Natural killer cell (primary cell): ENCODE results near the gene EMC10. TPM values are rescaled to one million over a fixed set of nuclear protein-coding genes. Genes with fewer than 3 reads are reported as not detected.
A peak's percentile ranks its signal among the peaks of the same experiment; 100 is the strongest.

Experiments used
- ATAC-seq, 3 donors: fragments of 150-1000 bp in 2 of 3; fragments of 200-7000 bp in 1 of 3; cut with Tn5 transposase; 1 replicate in 1 of 3; 2 replicates in 2 of 3; pipeline ENCODE4 v1.10.0; 2021; ENCODE audit warnings: mild to moderate bottlenecking in 2 of 3, moderate library complexity in 2 of 3
- DNase-seq, 2 donors: peaks; one replicate each; pipeline versions ENCODE4 v3.0.0 to v3.0.0-alpha.2; 2013 to 2021; ENCODE audit warnings: mixed read lengths in 1 of 2
- H3K27ac ChIP-seq: one replicate; pipeline ENCODE4 v1.5.1; 2013; ENCODE audit warnings: mild to moderate bottlenecking, low read length
- H3K27me3 ChIP-seq: one replicate; pipeline ENCODE4 v1.6.1; 2013; ENCODE audit warnings: low read length; ENCODE audit not compliant: control insufficient read depth, insufficient read depth
- H3K36me3 ChIP-seq: one replicate; pipeline ENCODE4 v1.6.1; 2013; ENCODE audit warnings: low read length; ENCODE audit not compliant: control insufficient read depth, insufficient read depth
- H3K4me1 ChIP-seq: one replicate; pipeline ENCODE4 v1.6.1; 2013; ENCODE audit warnings: low read length; ENCODE audit not compliant: control insufficient read depth, insufficient read depth
- H3K4me3 ChIP-seq: one replicate; pipeline ENCODE4 v1.5.1; 2013; ENCODE audit warnings: low read length
- H3K9me3 ChIP-seq: one replicate; pipeline ENCODE4 v1.6.1; 2013; ENCODE audit warnings: low read length; ENCODE audit not compliant: control insufficient read depth, insufficient read depth
- H3K27ac Mint-ChIP-seq, 2 donors: one replicate each; pipeline ENCODE4 v1.8.0; 2022; ENCODE audit warnings: mild to moderate bottlenecking in 2 of 2, mixed read lengths in 2 of 2, moderate library complexity in 1 of 2
- H3K27me3 Mint-ChIP-seq, 2 donors: one replicate each; pipeline ENCODE4 v1.8.0; 2022; ENCODE audit warnings: low read depth in 2 of 2, mixed read lengths in 2 of 2
- H3K36me3 Mint-ChIP-seq: one replicate; pipeline ENCODE4 v1.8.0; 2022; ENCODE audit warnings: mixed read lengths
- H3K4me1 Mint-ChIP-seq, 2 donors: one replicate each; pipeline ENCODE4 v1.8.0; 2022; ENCODE audit warnings: mixed read lengths in 2 of 2
- H3K4me3 Mint-ChIP-seq: one replicate; pipeline ENCODE4 v1.8.0; 2022; ENCODE audit warnings: mild to moderate bottlenecking, moderate library complexity, mixed read lengths
- H3K9me3 Mint-ChIP-seq, 2 donors: one replicate each; pipeline ENCODE4 v1.8.0; 2022; ENCODE audit warnings: mixed read lengths in 2 of 2
- WGBS: methylation state at CpG from one replicate; pipeline ENCODE4 v1.1.7; 2013; ENCODE audit warnings: missing lambda C conversion rate; ENCODE audit not compliant: insufficient coverage; 5-methylcytosine and 5-hydroxymethylcytosine counted together
- intact Hi-C: fragments of 100-400 bp; cut with micrococcal nuclease; formaldehyde crosslinking; loops from one replicate; pipeline ENCODE4 v1.14.2; 2022
- total RNA-seq, 4 donors: library from RNA; stranded (reverse); fragments of 120-200 nt in 1 of 4; gene quantifications; one replicate each; pipeline versions ENCODE4 v1.2.3 to v1.2.4, GENCODE V29; 2013 to 2022
- TF ChIP-seq, protein P1 (sequence below): fragments of 200-600 bp; IDR thresholded peaks from one replicate; pipeline ENCODE4 v1.8.0; 2022; ENCODE audit warnings: antibody characterized with exemption

Gene EMC10
- total RNA-seq, 3 donors from 2014 or later (not counting 1 experiment from before 2014, with no cell fraction given) = 79.5 to 85.1 (median 80.1) TPM

GRCh38 chr19:50460161-50460765 is 16.0 kb upstream of the EMC10 start:
- TF ChIP-seq, protein P1, sequence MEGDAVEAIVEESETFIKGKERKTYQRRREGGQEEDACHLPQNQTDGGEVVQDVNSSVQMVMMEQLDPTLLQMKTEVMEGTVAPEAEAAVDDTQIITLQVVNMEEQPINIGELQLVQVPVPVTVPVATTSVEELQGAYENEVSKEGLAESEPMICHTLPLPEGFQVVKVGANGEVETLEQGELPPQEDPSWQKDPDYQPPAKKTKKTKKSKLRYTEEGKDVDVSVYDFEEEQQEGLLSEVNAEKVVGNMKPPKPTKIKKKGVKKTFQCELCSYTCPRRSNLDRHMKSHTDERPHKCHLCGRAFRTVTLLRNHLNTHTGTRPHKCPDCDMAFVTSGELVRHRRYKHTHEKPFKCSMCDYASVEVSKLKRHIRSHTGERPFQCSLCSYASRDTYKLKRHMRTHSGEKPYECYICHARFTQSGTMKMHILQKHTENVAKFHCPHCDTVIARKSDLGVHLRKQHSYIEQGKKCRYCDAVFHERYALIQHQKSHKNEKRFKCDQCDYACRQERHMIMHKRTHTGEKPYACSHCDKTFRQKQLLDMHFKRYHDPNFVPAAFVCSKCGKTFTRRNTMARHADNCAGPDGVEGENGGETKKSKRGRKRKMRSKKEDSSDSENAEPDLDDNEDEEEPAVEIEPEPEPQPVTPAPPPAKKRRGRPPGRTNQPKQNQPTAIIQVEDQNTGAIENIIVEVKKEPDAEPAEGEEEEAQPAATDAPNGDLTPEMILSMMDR = no peak
- Mint-ChIP-seq H3K4me1 (peaks cover 0 to 6% of the 10 kb centered on the region in 2 donors), H3K9me3 (no peaks in the 10 kb centered on the region), H3K36me3 (no peaks in the 10 kb centered on the region), H3K27ac (no peak overlapping the region), H3K27me3 (peaks cover 0 to 19% of the 10 kb centered on the region in 2 donors), H3K4me3 (no peak overlapping the region)
- 43% methylated on average over 13 of the region's 13 CpGs for WGBS
- no peaks in the 10 kb centered on the region for H3K9me3 ChIP-seq
- no peak for DNase-seq
- no peak for ATAC-seq
- no peak overlapping the region for H3K4me3 ChIP-seq
- no peaks in the 10 kb centered on the region for H3K36me3 ChIP-seq
- H3K27ac ChIP-seq = peak overlapping the region; percentile 49
- intact Hi-C loops = no loop called here
- no peaks in the 10 kb centered on the region for H3K27me3 ChIP-seq
- H3K4me1 ChIP-seq = peaks cover 11% of the 10 kb centered on the region

- DNase-seq (peak; percentile 53 to 80), ATAC-seq (peak; percentile 87 to 97 (median 93))
- H3K9me3 Mint-ChIP-seq = no peaks in the 10 kb centered on the region
- no peak overlapping the region for H3K27ac Mint-ChIP-seq
- Histone ChIP-seq H3K4me1 (peaks cover 11% of the 10 kb centered on the region), H3K9me3 (no peaks in the 10 kb centered on the region), H3K36me3 (no peaks in the 10 kb centered on the region), H3K4me3 (no peak overlapping the region), H3K27ac (peak overlapping the region; percentile 20), H3K27me3 (no peaks in the 10 kb centered on the region)
- no peak overlapping the region for H3K4me3 Mint-ChIP-seq
- TF ChIP-seq, protein P1 = peak; percentile 70
- H3K36me3 Mint-ChIP-seq = no peaks in the 10 kb centered on the region
- H3K4me1 Mint-ChIP-seq = peaks cover 0 to 6% of the 10 kb centered on the region in 2 donors
- 36% methylated on average over 25 of the region's 28 CpGs for WGBS
- peaks cover 0 to 17% of the 10 kb centered on the region in 2 donors for H3K27me3 Mint-ChIP-seq
- intact Hi-C loops = loop anchor here (1.0 kb wide), 2 partner anchors 93 to 104 kb away; no protein-coding TSS in a partner anchor
These were observed 15.0 kb upstream of the EMC10 start for GRCh38 chr19:50461066-50461875.

DNA sequence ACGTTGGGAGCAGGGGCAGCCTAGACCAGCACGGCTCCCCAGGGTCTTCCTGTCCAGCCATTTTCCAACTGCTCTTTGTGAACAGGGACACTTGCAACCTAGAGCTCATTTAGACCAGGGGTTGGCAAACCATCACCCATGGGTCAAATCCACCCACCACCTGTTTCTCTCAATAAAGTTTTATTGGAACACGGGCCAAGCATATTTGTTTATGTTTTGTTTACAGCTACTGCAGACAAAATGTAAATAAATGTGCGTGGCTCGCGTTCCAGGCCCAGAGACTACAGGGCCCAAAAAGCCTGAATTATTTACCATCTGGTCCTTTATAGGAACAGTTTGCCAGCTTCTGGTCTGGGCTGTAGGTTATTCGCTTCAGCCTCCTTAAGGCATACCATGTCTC is 13.3 kb upstream of the EMC10 start:
- peaks cover 0 to 15% of the 10 kb centered on the region in 2 donors for H3K27me3 Mint-ChIP-seq
- no peaks in the 10 kb centered on the region for H3K36me3 Mint-ChIP-seq
- TF ChIP-seq, protein P1 = no peak
- WGBS = 85% methylated on average over 6 of the region's 7 CpGs
- no peak overlapping the region for H3K27ac Mint-ChIP-seq
- Histone ChIP-seq H3K4me3 (no peak overlapping the region), H3K9me3 (no peaks in the 10 kb centered on the region), H3K4me1 (peaks cover 11% of the 10 kb centered on the region), H3K36me3 (no peaks in the 10 kb centered on the region), H3K27me3 (no peaks in the 10 kb centered on the region), H3K27ac (no peak overlapping the region)
- intact Hi-C loops = no loop called here
- no peak for ATAC-seq
- H3K9me3 Mint-ChIP-seq = no peaks in the 10 kb centered on the region
- peaks cover 0 to 6% of the 10 kb centered on the region in 2 donors for H3K4me1 Mint-ChIP-seq
- DNase-seq = no peak
- H3K4me3 Mint-ChIP-seq = no peak overlapping the region
